ENCODE data around the gene ZNF883.
"Not testable (repeated sequence)": the region's sequence is repeated elsewhere in the genome, so short reads cannot be mapped to it uniquely, and the experiment has no call there.

The ZNF883 gene

GRCh38 chr9:113011911-113012381 lies at the start of gene ZNF883:
Gene ZNF883 (minus strand): TSS chr9:113012192.
- Mint-ChIP-seq H3K27ac (no peak within 1 kb of the TSS), H3K9me3 (peaks cover 27% of the 10 kb centered on the region), H3K4me3 (peak within 1 kb of the TSS; percentile 56), H3K27me3 (peaks cover 25% of the 10 kb centered on the region), H3K4me1 (ENCODE audit: low read depth) (no peaks in the 10 kb centered on the region), H3K36me3 (ENCODE audit: low read depth) (peaks cover 13% of the 10 kb centered on the region)

GRCh38 chr9:113061072-113061850 lies 49.3 kb upstream of the ZNF883 start:
- H3K27ac Mint-ChIP-seq; H3K4me3 Mint-ChIP-seq; H3K4me1 Mint-ChIP-seq (ENCODE audit: low read depth): not testable (repeated sequence)
- Mint-ChIP-seq H3K27me3 (peaks cover 19% of the 10 kb centered on the region), H3K9me3 (peaks cover 12% of the 10 kb centered on the region), H3K36me3 (ENCODE audit: low read depth) (peaks cover 13% of the 10 kb centered on the region)

GRCh38 chr9:113059581-113060284 lies 47.7 kb upstream of the ZNF883 start:
- not testable (repeated sequence) for H3K4me1 Mint-ChIP-seq (ENCODE audit: low read depth); H3K27ac Mint-ChIP-seq
- peaks cover 12% of the 10 kb centered on the region for H3K9me3 Mint-ChIP-seq
- H3K4me3 Mint-ChIP-seq: peak overlapping the region; percentile 35
- H3K36me3 Mint-ChIP-seq (ENCODE audit: low read depth): peaks cover 13% of the 10 kb centered on the region
- H3K27me3 Mint-ChIP-seq: peaks cover 19% of the 10 kb centered on the region

- Mint-ChIP-seq H3K9me3 (peaks cover 12% of the 10 kb centered on the region), H3K4me1 (ENCODE audit: low read depth) (peaks cover 6% of the 10 kb centered on the region), H3K27ac (no peak overlapping the region), H3K27me3 (peaks cover 19% of the 10 kb centered on the region), H3K36me3 (ENCODE audit: low read depth) (peaks cover 13% of the 10 kb centered on the region), H3K4me3 (no peak overlapping the region)
Measured at GRCh38 chr9:113057193-113057592, 45.2 kb upstream of the ZNF883 start.

GRCh38 chr9:113056191-113057106 lies 44.5 kb upstream of the ZNF883 start, which contains the start of gene ZFP37:
Gene ZFP37 (minus strand): TSS chr9:113056724. CDS start chr9:113056688, 36 bp downstream.
- no peak within 1 kb of the TSS for H3K27ac Mint-ChIP-seq
- peaks cover 19% of the 10 kb centered on the region for H3K27me3 Mint-ChIP-seq
- peaks cover 13% of the 10 kb centered on the region for H3K36me3 Mint-ChIP-seq (ENCODE audit: low read depth)
- H3K4me3 Mint-ChIP-seq: no peak within 1 kb of the TSS
- peaks cover 12% of the 10 kb centered on the region for H3K9me3 Mint-ChIP-seq
- H3K4me1 Mint-ChIP-seq (ENCODE audit: low read depth): peaks cover 6% of the 10 kb centered on the region

DNA sequence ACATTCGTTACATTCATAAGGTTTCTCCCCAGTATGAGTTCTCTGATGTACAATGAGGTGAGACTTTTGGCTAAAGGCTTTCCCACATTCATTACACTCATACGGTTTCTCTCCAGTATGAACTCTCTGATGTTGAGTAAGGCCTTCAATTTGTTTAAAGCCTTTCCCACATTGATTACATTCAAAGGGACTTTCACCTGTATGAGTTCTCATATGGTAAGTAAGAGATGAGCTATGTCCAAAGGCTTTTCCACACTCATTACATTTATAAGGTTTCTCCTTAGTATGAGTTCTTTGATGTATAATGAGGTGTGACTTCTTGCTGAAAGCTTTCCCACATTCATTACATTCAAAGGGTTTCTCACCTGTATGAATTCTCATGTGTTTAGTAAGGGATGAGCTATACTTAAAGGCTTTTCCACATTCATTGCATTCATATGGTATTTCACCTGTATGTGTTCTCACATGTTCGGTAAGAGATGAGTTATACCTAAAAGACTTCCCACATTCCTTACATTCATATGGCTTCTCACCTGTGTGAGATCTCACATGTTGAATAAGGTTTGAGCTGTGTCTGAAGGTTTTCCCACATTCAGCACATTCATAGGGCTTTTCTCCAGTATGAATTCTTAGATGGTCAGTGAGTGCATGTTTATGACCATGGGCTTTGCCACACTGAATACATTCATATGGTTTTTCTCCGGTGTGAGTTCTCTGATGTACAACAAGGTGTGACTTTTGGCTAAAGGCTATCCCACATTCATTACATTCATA lies 31.1 kb upstream of the ZNF883 start:
- Mint-ChIP-seq H3K4me3 (no peak overlapping the region), H3K27ac (no peak overlapping the region), H3K36me3 (ENCODE audit: low read depth) (peaks cover 75% of the 10 kb centered on the region), H3K4me1 (ENCODE audit: low read depth) (no peaks in the 10 kb centered on the region), H3K9me3 (peaks cover 65% of the 10 kb centered on the region), H3K27me3 (no peaks in the 10 kb centered on the region)

DNA sequence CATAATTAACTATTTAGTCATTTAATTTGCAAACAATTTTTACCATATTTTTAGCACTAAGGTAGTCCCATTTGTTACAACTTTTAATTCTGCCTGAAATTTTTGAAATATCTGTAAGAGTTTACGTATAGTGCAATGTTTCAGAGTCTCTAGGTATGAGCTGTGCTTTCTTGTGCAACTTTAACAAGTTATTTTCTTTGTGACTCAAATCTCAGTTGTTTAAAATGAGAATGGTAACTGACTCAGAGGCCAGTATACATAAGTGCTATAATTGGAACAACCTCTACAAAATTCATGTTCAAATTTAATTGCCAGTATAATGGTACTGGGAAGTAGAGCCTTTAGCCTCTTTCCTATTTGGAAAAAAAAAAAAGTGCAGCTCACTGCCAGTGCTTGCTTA lies 14.2 kb upstream of the ZNF883 start:
- H3K36me3 Mint-ChIP-seq (ENCODE audit: low read depth): peaks cover 7% of the 10 kb centered on the region
- peaks cover 47% of the 10 kb centered on the region for H3K9me3 Mint-ChIP-seq
- no peak overlapping the region for H3K4me3 Mint-ChIP-seq
- H3K27me3 Mint-ChIP-seq: peaks cover 21% of the 10 kb centered on the region
- H3K27ac Mint-ChIP-seq: no peak overlapping the region
- no peaks in the 10 kb centered on the region for H3K4me1 Mint-ChIP-seq (ENCODE audit: low read depth)

DNA sequence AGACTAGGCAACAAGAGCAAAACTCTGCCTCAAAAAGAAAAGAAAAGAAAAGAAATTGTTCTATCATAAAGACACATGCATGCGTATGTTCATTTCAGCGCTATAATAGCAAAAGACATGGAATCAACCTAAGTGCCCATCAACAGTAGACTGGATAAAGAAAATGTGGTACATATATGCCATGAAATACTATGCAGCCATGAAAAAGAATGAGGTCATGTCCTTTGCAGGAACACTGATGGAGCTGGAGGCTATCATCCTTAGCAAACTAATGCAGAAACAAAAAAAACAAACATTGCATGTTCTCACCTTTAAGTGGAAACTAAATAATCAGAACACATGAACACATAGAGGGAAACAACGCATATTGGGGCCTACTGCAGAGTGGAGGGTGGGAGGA lies 6.3 kb upstream of the ZNF883 start:
- Mint-ChIP-seq H3K4me3 (no peak overlapping the region), H3K9me3 (peaks cover 29% of the 10 kb centered on the region), H3K4me1 (ENCODE audit: low read depth) (no peaks in the 10 kb centered on the region), H3K27ac (no peak overlapping the region), H3K36me3 (ENCODE audit: low read depth) (peaks cover 4% of the 10 kb centered on the region), H3K27me3 (peaks cover 15% of the 10 kb centered on the region)

DNA sequence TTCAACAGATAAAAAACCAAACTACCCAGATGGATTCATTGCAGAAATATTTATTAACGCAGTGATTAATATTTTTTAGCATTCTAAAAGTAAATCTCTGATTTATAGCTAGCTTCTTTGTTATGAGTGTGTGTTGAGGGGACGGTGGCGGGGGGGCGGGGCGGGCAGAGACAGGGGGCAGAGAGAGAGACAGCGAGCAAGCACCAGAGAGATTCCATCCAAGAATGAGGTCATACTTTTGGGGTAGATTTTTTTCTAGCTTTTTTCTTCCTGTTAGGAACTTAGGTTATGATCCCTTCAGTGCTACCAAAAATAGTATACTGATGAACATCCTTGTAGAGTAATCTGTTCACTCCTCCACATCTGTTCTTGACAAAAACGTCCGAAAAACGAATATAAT lies 500 bp upstream of the ZNF883 start:
- peak overlapping the region; percentile 56 for H3K4me3 Mint-ChIP-seq
- H3K9me3 Mint-ChIP-seq: peaks cover 27% of the 10 kb centered on the region
- H3K27me3 Mint-ChIP-seq: peaks cover 25% of the 10 kb centered on the region
- peaks cover 13% of the 10 kb centered on the region for H3K36me3 Mint-ChIP-seq (ENCODE audit: low read depth)
- H3K27ac Mint-ChIP-seq: no peak overlapping the region
- H3K4me1 Mint-ChIP-seq (ENCODE audit: low read depth): no peaks in the 10 kb centered on the region

- peaks cover 30% of the 10 kb centered on the region for H3K36me3 Mint-ChIP-seq (ENCODE audit: low read depth)
- no peak overlapping the region for H3K4me3 Mint-ChIP-seq
- H3K27me3 Mint-ChIP-seq: no peaks in the 10 kb centered on the region
- H3K4me1 Mint-ChIP-seq (ENCODE audit: low read depth): no peaks in the 10 kb centered on the region
- H3K9me3 Mint-ChIP-seq: peaks cover 42% of the 10 kb centered on the region
- H3K27ac Mint-ChIP-seq: no peak overlapping the region
Measured at GRCh38 chr9:113005777-113006176, 6.2 kb downstream of the ZNF883 start.

DNA sequence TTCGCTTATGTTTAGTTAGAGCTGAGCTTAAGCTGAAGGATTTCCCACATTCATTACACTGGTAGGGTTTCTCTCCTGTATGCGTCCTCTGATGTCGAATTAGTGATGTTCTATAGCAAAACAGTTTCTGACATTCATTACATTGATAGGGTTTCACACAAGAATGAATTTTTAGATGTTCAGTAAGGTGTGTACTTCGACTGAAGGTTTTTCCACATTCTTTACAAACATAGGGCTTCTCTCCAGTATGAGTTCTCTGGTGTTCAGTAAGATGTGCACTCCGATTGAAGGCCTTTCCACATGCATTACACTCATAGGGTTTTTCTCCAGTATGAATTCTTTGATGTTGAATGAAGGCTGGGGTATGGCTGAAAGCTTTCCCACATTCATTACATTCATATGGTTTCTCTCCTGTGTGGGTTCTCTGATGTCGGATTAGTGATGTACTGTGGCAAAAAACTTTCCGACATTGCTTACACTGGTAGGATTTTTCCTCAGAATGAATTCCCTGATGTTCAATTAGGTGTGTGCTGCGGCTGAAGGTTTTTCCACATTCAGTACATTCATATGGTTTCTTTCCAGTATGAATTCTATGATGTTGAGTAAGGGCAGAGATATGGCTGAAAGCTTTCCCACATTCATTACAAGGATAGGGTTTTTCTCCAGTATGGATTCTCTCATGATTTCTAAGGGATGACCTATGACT lies 14.6 kb downstream of the ZNF883 start:
- Mint-ChIP-seq H3K36me3 (ENCODE audit: low read depth) (peaks cover 56% of the 10 kb centered on the region), H3K27me3 (no peaks in the 10 kb centered on the region), H3K9me3 (peaks cover 57% of the 10 kb centered on the region), H3K4me3 (no peak overlapping the region), H3K27ac (no peak overlapping the region), H3K4me1 (ENCODE audit: low read depth) (no peaks in the 10 kb centered on the region)

GRCh38 chr9:112971415-112971814 lies 40.6 kb downstream of the ZNF883 start:
- Mint-ChIP-seq H3K27me3 (peaks cover 33% of the 10 kb centered on the region), H3K4me3 (no peak overlapping the region), H3K36me3 (ENCODE audit: low read depth) (no peaks in the 10 kb centered on the region), H3K9me3 (peaks cover 16% of the 10 kb centered on the region), H3K4me1 (ENCODE audit: low read depth) (no peaks in the 10 kb centered on the region), H3K27ac (no peak overlapping the region)

DNA sequence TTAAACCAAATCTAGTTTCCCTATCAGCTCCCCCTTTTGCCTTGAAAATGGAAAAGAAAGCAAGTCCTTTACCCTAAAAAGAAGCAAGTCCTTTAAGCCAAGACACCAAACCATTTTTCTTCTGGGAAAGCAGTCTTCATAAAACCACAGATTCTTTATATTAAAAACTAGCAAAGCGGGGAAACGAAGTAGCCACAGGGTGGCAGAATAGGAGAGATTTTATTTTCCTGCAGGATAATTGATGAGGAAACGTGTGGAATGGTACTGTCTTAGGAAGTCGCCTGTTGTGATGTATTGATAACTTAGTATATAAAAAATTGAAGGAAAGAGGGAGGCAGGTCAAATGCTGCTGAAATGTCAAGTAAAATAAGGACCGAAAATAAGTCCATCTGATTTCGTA lies 41.1 kb downstream of the ZNF883 start:
- no peak overlapping the region for H3K27ac Mint-ChIP-seq
- peaks cover 29% of the 10 kb centered on the region for H3K27me3 Mint-ChIP-seq
- no peaks in the 10 kb centered on the region for H3K4me1 Mint-ChIP-seq (ENCODE audit: low read depth)
- no peak overlapping the region for H3K4me3 Mint-ChIP-seq
- no peaks in the 10 kb centered on the region for H3K36me3 Mint-ChIP-seq (ENCODE audit: low read depth)
- peaks cover 16% of the 10 kb centered on the region for H3K9me3 Mint-ChIP-seq

Data from stimulated activated naive CD8-positive, alpha-beta T cell treated with anti-CD3 and anti-CD28 coated beads, Interleukin-15, Interleukin-2, amounts not matched to agents 100 ng/mL and 50 ng/mL, for 24 hours (primary cell).